HG03354 (cell line): ENCODE data around the gene HAUS8.
"Not testable (repeated sequence)": the region's sequence is repeated elsewhere in the genome, so short reads cannot be mapped to it uniquely, and the experiment has no call there.

Source experiments
- ATAC-seq: cut with Tn5 transposase; IDR thresholded peaks from one replicate; pipeline ENCODE4 v1.9.1; 2021; ENCODE audit warnings: mild to moderate bottlenecking; ENCODE audit not compliant: unreplicated experiment, poor library complexity, severe bottlenecking

Gene HAUS8

DNA sequence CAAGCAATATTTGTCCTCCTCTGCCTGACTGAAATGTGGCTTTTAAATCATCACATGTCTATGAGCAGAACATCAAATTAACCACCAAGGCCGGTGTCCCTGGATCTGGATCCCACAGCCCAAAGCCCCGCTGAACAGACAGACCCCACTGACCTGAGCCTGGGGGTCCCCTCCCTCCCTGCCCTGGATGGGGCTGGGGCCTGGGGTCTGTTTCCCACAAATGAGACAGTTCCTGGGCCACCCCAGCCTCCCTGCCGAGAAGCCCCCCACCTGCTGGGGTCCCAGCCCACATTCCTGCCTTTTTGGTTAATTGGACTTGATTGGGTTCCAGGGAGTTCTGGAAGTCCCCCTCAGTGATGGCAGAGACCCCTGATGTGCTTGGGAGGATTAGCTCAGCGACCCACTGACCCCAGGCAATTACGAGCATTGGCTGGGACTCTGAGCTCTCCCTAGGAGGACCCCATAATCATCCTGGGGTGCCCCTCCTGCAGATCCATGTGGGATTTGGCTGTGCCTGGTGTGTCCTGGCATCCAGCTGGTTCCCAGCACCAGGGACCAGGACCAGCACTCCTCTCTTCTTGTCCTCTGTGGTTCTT lies 29.2 kb downstream of the HAUS8 start:
- no peak for ATAC-seq

DNA sequence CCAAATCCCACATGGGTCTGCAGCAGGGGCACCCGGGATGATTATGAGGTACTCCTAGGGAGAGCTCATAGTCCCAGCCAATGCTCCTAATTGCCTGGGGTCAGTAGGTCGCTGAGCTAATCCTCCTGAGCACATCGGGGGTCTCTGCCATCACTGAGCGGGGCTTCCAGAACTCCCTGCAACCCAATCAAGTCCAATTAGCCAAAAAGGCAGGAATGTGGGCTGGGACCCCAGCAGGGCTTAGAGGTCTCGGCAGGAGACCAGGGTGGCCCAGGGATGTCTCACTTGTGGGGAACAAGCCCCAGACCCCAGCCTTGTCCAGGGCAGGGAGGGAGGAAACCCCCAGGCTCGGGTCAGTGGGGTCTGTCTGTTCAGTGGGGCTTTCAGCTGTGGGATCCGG lies 31.5 kb downstream of the HAUS8 start:
- no peak for ATAC-seq

DNA sequence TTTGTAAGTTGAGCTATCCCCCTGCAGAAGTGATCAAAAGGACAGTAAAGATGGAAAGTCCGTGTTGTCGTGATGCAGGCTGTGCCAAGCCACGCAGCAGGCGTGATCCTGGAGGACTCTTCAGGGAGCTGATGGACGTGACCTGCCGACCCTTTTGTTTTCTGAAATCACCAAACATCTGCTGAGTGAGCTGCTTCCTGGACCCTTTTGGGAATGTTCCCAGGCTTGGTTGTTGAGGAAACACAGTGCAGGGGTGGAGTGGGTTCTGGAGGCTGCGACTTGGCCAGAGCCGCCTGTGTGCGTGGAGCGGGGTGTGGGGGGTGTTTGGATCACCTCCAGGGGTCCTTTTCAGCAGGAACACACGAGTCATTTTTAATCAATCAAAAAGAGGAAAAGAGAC lies 33.3 kb downstream of the HAUS8 start:
- no peak for ATAC-seq

DNA sequence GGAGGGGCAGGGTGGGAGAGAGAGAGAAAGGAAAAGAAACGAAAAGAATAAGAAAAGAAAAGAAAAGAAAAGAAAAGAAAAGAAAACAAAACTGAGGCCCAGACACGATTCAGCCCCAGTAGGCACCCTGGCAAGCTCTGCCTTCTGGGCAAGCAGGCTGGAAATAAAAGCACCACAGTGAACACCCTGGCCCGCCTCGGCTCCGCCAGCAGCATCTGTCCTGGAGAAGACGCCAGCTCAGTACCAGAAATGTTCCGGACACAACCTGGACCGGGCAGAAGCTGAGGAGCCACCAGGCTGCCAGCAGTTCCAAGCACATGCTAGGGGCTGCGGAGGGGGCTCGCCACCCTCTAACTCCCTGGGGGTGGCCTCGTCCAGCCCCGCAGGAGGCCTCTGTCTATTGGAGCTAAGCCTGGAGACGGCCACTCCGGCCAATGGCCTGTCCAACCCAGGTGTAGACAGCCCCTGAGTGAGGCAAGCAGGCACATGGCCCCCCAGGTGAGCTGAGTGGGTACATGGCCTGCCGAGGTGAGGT lies 37.2 kb downstream of the HAUS8 start:
- no peak for ATAC-seq

DNA sequence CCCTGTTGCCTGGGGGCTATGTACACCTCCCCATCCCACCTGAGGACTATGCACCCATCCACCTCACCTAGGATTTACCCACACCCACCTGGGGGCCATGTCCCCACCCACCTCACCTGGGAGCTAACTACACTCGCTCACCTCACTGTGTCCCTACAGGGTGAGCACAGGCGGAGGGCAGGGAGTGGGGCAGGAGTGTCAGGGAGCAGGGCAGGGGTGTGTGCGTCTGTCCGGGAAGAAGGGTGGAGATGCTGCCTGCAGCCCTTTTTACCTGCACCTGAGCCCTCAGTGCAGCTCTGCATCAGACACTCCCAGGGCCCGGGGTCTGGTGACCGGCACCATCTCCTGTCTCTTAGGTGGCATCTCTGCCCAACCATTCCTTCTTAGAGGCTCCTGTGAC lies 38.1 kb downstream of the HAUS8 start:
- ATAC-seq, result no peak

DNA sequence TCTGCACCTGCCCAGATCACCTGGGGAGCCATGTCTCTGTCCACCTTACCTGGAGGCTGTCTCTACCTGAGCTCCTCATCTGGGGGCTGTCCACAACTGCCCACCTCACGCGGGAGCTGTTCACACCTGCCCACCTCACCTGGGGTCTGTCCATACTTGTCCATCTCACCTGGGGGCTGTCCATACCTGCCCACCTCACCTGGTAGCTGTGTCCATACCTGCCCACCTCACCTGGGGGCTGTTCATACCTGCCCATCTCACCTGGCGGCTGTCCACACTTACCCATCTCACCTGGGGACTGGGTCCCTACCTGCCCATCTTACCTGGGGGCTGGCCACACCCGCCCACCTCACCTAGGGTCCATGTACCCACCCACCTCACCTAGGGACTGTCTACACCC lies 38.6 kb downstream of the HAUS8 start:
- no peak for ATAC-seq

DNA sequence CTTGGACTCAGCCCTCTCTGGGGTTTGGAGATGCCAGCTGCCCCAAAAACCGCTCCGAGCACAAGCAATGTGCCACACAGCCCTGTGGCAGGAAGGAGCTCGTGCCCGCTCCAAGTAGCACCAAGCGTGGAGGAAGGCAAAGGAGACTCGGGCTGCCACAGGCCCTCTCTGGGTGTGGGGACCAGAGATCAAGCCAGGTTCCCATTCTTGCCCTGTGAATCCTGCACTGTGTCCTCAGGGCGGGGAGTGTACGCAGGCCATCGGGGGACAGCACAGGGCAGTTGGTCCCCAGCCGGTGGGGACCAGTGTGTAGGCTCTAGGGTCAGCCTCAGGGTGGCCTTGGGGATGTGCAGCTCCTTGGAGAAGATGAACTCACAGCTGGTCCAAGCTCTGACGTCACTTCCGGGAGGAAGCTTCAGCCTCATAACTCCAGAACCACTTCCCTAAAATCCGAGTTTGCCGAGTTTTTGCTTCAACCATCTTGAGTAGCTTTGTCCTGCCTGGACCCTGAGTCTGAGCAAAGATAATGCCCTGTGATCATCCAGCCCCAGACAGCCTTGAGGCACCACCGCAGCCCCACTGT lies 39.3 kb downstream of the HAUS8 start:
- ATAC-seq, result no peak

DNA sequence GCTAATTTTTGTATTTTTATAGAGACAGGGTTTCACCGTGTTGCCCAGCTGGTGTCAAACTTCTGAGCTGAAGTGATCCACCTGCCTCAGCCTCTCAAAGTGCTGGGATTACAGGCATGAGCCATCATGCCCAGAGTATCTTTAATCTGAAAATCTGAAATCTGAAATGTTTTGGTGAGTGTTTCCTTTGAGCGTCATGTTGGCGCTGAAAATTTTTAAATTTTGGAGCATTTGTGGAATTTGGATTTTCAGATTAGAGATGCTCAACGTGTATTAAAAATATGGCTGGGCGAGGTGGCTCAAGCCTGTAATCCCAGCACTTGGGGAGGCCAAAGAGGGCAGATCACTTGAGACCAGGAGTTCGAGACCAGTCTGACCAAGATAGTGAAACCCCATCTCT lies 43.5 kb downstream of the HAUS8 start:
- ATAC-seq, result no peak

DNA sequence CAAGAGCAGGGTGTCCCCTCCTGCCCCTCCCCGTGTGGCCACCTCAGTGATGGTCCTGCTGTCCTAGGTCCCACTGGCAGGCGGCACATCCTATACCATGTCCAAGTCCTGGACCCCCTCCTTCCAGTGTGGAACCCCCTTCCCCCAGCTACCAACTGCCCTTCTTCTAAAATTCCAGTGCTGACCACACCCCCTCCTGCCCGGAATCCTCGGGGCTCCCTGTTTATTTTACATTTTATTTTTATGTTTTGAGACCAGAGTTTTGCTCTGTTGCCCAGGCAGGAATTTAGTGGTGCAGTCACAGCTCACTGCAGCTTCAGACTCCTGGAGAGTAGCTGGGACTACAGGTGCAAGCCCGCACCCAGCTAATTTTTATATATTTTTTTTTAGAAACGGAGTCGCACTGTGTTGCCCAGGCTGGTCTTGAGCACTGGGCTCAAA lies 47.7 kb downstream of the HAUS8 start:
- no peak for ATAC-seq

DNA sequence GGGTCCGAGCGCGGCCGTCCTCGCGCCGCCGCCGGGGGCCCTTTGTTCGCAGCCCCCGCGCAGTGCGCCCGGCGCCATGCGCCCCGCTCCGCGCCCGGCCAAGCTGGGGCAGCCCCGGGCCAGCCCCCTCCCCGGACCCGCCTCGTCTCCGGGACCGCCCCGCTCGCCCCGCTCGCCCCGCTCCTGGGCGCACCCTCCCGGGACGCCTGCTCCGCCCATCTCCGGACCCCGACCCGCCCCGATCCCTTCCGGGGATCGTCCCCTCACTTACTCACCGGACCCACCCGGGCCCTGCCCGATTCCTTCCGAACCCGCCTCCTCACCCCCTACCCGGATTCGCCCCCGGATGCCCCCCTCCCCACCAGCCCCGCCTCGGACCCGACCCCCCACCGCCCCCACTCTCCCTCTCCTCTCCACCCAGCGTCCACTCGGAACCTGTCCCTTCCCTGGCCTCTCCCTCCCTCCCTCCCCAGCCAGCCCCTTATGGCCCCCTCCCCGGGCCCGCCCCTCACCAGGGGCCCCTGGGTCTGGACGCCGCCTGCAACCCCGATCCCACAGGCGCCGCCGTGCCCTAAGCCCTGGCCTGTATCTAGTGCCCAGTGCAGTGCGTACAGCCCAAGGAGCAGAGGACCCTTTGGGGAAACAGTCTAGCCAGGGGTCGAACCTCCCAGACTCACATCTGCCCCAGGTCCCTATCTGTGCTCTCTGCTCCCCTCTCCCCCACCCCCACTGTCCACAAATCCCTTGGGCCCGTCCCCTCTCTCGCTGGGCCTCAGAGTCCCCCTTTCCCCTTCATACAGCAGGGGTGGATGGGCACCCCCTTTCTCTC lies 48.3 kb downstream of the HAUS8 start, which contains the start of gene CPAMD8:
CPAMD8 (minus strand) TSS at position 105 of the 829 bp plus-strand sequence. CDS start 168 bp downstream, outside the sequence.
- no peak for ATAC-seq

DNA sequence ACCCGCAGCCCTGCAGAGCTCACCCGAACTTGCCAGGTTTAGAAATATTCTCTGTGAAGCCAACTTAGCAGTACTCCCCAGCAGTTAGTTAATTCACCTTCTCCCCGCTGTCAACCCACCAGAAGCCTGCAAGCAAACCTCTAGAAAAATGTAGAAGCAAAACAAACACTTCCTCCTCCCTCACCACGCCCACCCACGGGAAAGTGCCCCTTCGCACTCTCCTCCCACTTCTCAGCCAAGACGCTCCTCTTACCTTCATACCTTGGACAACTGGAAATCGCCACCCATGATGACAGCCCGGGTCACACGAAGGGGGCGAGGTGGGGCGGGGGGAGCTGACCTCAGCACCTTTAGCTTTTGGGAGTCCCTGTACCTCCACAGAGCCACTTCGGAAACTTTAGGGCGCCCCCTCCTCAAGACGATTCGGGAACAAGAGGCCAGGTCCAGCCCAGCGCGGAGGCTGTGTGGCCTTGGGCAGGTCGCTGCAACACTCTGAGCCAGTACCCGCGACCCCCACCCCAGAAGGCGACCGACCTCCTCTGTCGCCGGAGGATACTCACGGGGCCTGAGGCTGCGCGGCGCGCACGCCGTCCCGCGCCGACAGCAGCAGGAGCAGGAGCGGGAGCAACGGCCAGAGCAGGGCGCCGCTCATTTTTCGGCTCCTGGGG lies 49.1 kb downstream of the HAUS8 start:
- no peak for ATAC-seq

DNA sequence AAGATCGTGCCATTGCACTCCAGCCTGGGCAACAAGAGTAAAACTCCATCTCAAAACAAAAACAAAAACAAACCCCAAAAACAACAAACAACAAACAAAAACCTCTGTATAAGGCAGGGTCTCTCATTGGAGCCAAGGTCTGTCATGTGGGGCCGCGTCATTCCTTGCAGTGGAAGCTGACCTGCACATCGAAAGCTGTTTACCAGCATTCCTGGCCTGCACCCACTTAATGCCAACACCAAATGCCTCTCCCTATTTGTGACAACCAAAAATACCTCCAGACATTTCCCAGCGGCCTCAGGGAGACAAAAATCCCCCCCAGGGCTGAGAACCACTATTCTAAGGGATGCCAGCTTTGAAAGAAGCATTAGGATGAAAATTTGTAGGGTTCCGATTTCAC lies 49.9 kb downstream of the HAUS8 start:
- ATAC-seq, result no peak

DNA sequence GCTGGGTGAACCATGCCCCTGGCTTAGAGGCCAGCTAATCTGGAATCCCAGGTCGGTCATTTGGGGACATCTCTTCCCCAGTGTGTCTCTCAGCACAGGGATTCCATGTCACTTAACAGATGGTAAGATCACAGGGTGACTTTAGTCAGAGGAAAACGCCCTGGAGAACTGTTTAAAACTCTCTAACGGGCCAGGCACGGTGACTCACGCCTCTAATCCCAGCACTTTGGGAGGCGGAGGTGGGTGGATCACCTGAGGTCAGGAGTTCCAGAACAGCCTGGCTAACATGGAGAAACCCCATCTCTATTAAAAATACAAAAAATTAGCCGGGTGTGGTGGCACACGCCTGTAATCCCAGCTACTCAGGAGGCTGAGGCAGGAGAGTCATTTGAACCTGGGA lies 50.3 kb downstream of the HAUS8 start:
- ATAC-seq, result not testable (repeated sequence)

DNA sequence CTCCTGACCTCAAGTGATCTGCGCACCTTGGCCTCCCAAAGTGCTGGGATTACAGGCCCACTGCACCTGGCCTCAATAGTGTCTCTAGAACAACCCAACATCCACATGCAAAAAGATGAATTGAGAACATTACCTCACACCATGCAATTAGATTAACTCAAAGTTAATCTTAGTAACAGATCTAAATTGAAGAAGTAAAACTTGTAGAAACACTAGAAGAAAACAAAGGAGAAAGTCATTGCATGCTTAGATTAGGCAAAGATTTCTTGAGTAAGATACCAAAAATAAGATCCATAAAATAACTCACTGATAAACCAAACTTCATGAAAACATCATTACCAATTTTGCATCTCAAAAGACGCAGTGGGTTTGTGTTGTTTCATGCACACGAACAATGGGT lies 51.4 kb downstream of the HAUS8 start:
- no peak for ATAC-seq

DNA sequence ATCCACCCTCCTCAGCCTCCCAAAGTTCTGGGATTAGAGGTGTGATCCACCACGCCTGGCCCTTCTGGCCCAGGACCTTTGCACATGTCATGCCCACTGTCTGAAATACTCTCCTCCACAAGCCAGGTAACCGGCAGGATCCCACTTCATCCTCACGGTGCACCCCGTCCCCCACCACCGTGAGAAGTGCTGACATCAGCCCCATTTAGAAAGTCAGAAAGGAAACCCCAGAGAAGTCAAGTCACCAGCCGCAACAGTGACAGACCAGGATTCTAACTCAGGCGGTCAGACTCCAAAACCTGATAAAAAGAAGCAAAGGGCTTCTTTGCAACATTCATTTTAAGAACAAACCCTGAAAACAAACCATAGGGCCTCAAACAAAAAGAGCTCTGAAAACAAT lies 52.5 kb downstream of the HAUS8 start:
- no peak for ATAC-seq

DNA sequence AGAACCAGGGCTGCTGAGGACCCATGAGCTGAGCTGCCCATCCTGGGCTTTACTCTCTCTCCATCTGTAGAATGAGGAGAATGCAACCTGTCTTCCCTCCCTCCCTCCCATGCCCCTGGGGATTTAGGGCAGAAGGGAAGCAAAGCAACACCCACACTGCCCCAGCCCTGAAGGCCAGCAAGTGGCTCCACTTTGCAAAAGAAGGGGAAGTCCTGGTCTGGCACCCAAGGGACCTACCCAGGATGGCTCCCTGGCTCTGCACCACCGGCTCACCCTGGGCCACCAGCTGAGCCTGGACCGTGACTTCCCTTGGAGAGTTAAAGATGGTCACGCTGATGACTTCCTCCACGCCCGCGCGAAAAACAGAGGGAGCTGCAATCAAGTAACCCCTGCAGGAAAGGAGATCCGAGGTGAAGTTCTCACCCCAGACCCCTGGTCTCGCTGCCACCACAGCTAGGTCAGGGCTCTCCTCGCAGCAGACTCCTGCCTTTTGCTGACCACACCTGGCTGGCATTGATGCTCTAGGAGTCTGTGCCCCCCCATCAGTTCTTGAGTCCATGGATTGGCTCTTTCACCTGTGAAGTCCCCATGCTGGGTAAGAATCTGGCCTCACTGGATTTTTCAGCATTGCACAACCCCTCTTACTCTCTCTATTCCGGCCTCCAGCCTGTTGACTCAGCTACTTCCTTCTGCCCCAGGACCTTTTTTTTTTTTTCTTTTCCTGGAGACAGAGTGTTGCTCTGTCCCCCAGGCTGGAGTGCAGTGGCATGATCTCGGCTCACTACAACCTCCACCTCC lies 53.3 kb downstream of the HAUS8 start:
- ATAC-seq, result no peak

DNA sequence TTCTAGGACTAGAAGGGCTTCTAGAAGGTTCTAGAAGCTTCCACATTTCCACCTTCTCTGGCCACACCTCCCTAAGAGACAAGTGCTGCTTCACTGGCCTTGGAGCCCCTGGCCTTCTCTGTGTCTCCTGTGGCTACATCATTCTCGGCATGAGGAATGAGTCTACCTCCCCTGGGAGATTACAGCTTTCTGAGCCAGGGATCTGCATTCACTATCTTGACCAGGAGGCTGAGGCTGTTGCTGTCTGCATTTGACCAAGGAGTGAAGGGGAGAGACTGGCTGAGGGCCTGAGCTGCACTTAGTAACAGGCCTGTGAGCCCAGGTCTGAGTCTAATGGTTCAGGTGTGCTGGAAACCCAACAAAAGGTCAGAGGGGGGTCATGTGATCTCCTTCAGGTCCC lies 53.9 kb downstream of the HAUS8 start:
- ATAC-seq, result no peak

DNA sequence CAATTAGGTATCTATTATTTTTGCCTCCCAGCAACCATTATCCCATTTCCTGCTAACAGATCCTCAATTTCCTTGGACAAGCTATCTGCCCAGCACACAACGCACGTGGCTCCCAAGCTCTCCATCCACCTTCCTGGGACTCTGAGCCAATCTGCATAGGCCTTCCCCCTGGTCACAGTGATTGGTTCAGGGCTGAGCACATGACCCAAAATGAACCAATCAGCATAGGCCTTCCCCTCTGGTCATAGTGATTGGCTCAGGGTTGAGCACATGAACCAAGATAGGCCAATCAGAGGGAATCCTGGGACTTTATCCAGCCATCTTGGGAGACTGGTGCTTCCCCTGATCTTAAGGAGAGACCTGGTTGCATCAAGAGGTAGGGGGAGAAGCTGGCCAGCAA lies 54.4 kb downstream of the HAUS8 start:
- ATAC-seq, result no peak

DNA sequence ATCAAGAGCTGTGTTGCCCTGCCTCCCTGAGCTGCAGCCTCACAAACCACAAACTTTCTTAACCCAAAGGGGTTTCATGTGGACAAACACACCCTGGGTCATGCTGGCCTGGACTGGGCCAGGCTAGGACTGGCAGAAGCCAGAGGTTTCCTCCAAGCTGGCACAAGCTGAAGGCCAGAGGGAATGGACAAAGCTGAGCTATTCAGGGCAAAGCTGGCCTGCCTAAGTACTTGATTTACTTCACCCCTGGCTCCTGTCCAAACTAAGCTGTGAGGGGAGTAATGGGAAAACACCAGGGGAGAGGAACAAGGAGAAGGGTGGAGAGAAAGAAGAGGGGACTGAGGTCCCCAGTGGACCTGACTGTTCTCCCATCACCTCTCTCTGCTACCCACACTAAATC lies 54.9 kb downstream of the HAUS8 start:
- no peak for ATAC-seq
